Nephron progenitor cell (in vitro differentiated cells): Measurements from ENCODE around the gene ETV3L.
"Not testable (repeated sequence)": the region's sequence is repeated elsewhere in the genome, so short reads cannot be mapped to it uniquely, and the experiment has no call there.

Source experiments
- DNase-seq: peaks from one replicate; pipeline ENCODE4 v3.0.0; 2021
- H3K27ac Mint-ChIP-seq: 2 replicates; pipeline ENCODE4 v1.8.0; 2021; ENCODE audit warnings: mild to moderate bottlenecking, moderate library complexity, mixed read lengths
- H3K27me3 Mint-ChIP-seq: 2 replicates; pipeline ENCODE4 v1.8.0; 2021; ENCODE audit warnings: mild to moderate bottlenecking, low read depth, mixed read lengths; ENCODE audit not compliant: poor library complexity
- H3K36me3 Mint-ChIP-seq: 2 replicates; pipeline ENCODE4 v1.8.0; 2021; ENCODE audit warnings: low read depth, mixed read lengths
- H3K4me1 Mint-ChIP-seq: 2 replicates; pipeline ENCODE4 v1.8.0; 2021; ENCODE audit warnings: mixed read lengths
- H3K4me3 Mint-ChIP-seq: 2 replicates; pipeline ENCODE4 v1.8.0; 2021; ENCODE audit warnings: mild to moderate bottlenecking, moderate library complexity, mixed read lengths
- H3K9me3 Mint-ChIP-seq: 2 replicates; pipeline ENCODE4 v1.8.0; 2021; ENCODE audit warnings: mild to moderate bottlenecking, moderate library complexity, mixed read lengths
- TF ChIP-seq, protein P1 (sequence below): fragments of 200-600 bp; sonication (generic); IDR thresholded peaks from 2 replicates; pipeline ENCODE4 v1.5.0; 2021; ENCODE audit warnings: antibody characterized with exemption

Gene ETV3L

DNA sequence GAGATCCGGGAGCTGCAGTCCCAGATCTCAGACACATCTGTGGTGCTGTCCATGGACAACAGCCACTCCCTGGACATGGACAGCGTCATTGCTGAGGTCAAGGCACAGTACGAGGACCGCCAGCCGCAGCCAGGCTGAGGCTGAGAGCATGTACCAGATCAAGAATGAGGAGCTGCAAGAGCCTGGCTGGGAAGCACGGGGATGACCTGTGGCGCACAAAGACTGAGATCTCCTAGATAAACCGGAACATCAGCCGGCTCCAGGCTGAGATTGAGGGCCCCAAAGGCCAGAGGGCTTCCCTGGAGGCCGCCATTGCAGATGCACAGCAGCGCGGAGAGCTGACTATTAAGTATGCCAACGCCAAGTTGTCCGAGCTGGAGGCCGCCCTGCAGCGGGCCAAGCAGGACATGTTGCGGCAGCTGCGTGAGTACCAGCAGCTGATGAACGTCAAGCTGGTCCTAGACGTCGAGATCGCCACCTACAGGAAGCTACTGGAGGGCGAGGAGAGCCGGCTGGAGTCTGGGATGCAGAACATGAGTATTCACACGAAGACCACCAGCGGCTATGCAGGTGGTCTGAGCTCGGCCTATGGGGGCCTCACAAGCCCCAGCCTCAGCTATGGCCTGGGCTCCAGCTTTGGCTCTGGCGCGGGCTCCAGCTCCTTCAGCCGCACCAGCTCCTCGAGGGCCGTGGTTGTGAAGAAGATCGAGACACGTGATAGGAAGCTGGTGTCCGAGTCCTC lies 25.5 kb downstream of the ETV3L start:
- Mint-ChIP-seq H3K27ac (no peak overlapping the region), H3K9me3 (no peaks in the 10 kb centered on the region), H3K4me1 (no peaks in the 10 kb centered on the region), H3K36me3 (no peaks in the 10 kb centered on the region), H3K4me3 (no peak overlapping the region), H3K27me3 (peaks cover 14% of the 10 kb centered on the region)
- peak; percentile 67 for DNase-seq
- TF ChIP-seq, protein P1, sequence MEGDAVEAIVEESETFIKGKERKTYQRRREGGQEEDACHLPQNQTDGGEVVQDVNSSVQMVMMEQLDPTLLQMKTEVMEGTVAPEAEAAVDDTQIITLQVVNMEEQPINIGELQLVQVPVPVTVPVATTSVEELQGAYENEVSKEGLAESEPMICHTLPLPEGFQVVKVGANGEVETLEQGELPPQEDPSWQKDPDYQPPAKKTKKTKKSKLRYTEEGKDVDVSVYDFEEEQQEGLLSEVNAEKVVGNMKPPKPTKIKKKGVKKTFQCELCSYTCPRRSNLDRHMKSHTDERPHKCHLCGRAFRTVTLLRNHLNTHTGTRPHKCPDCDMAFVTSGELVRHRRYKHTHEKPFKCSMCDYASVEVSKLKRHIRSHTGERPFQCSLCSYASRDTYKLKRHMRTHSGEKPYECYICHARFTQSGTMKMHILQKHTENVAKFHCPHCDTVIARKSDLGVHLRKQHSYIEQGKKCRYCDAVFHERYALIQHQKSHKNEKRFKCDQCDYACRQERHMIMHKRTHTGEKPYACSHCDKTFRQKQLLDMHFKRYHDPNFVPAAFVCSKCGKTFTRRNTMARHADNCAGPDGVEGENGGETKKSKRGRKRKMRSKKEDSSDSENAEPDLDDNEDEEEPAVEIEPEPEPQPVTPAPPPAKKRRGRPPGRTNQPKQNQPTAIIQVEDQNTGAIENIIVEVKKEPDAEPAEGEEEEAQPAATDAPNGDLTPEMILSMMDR, result peak; percentile 57

DNA sequence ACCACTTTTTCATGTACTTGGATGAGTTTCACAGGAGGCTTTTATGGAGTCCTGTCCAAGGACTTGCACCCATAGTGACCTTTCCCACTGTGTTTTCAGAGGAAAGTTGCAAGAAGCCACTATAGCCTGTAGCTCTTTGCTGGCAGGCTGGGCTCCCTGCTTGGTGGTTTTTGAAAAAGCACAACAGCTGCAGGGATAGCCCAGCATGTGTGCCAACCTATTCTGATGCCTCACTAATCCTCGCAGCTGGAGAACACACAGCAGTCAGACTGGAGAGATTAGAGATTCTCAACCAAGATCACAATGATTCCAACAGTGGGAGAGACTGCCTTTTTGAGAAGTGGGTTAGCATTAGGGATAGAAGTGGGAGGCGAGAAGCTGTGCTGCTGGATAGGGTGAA lies 30.0 kb downstream of the ETV3L start:
- Mint-ChIP-seq H3K36me3 (no peaks in the 10 kb centered on the region), H3K4me3 (no peak overlapping the region), H3K9me3 (peaks cover 4% of the 10 kb centered on the region), H3K27me3 (peaks cover 15% of the 10 kb centered on the region), H3K4me1 (no peaks in the 10 kb centered on the region), H3K27ac (no peak overlapping the region)
- TF ChIP-seq, protein P1, result no peak
- DNase-seq, result no peak

DNA sequence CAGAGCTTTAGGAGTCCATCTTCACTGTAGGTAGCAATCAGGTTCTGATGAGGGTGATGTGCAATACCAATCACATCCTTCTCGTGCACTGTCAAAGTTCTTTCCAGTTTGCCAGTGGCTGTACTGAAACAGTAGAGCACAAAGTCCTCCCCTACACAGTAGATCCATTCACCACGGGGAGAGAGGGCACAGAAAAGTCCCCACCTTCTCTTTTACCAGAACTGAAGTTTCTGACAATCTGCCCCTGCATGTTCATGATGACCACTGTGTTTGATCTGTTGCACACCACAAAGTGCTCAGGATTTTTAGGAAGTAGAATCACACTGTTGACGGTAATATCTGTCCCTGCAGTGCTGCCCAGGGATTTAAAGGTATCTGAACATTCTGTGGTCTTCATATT lies 40.4 kb downstream of the ETV3L start:
- H3K27ac Mint-ChIP-seq, H3K27me3 Mint-ChIP-seq, DNase-seq, H3K4me3 Mint-ChIP-seq, H3K36me3 Mint-ChIP-seq, H3K4me1 Mint-ChIP-seq: not testable (repeated sequence)
- peaks cover 24% of the 10 kb centered on the region for H3K9me3 Mint-ChIP-seq

DNA sequence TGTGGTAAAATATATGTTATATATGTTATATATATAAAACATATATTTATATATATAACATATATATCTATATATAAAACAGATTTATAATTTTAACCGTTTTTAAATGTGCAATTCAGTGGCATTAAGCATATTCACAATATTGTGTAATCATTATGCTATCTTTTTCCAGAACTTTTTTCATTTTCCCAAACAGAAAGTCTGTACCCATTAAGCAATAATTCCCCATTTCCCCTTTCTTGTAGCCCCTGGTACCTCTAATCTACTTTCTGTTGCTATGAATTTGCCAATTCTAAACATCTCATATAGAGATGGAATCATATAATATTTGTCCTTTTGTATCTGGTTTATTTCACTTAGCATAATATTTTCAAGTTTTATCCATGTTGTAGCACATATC lies 43.3 kb downstream of the ETV3L start:
- peaks cover 3% of the 10 kb centered on the region for H3K27me3 Mint-ChIP-seq
- H3K36me3 Mint-ChIP-seq, result no peaks in the 10 kb centered on the region
- TF ChIP-seq, protein P1, result no peak
- no peaks in the 10 kb centered on the region for H3K4me1 Mint-ChIP-seq
- DNase-seq, result no peak
- no peak overlapping the region for H3K4me3 Mint-ChIP-seq
- no peak overlapping the region for H3K27ac Mint-ChIP-seq
- peaks cover 36% of the 10 kb centered on the region for H3K9me3 Mint-ChIP-seq

DNA sequence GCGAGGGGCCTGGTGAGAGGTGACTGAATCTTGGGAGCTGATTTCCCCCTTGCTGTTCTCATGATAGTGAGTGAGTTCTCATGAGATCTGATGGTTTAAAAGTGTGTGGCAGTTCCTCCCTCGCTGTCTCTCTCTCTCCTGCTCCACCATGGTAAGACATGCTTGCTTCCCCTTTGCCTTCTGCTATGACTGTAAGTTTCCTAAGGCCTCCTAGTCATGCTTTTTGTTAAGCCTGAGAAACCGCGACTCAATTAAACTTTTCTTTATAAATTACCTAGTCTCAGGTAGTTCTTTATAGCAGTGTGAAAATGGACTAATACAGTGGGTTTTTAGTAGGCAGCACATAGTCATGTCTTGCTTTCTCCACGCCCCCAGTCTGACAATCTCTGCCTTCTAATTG lies 43.9 kb downstream of the ETV3L start:
- H3K4me1 Mint-ChIP-seq, H3K27me3 Mint-ChIP-seq, H3K27ac Mint-ChIP-seq, H3K4me3 Mint-ChIP-seq, H3K36me3 Mint-ChIP-seq, DNase-seq: not testable (repeated sequence)
- peaks cover 35% of the 10 kb centered on the region for H3K9me3 Mint-ChIP-seq

DNA sequence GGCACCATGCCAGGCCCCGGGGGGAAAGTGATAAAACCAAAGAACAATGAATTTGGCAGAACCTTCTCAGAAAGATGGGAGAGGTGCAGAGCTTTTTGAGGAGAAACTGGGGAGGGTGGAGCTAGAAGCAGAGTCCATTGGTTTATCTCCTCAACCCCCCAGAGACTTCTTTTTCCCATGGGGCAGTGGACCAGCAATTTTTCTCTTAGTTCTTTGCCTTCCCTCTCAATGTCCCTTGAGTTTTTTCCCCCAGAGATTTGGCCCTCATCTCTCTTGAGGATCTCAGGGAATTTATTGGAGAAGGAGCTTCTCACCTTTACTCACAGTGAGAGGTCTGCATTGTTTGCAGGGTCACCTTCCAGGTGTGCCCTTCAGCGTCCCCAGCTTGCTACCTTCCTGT lies 48.8 kb downstream of the ETV3L start:
- TF ChIP-seq, protein P1, result no peak
- no peak overlapping the region for H3K4me3 Mint-ChIP-seq
- no peak overlapping the region for H3K27ac Mint-ChIP-seq
- H3K9me3 Mint-ChIP-seq, result peaks cover 27% of the 10 kb centered on the region
- peaks cover 11% of the 10 kb centered on the region for H3K4me1 Mint-ChIP-seq
- peaks cover 5% of the 10 kb centered on the region for H3K27me3 Mint-ChIP-seq
- no peaks in the 10 kb centered on the region for H3K36me3 Mint-ChIP-seq
- DNase-seq, result no peak

DNA sequence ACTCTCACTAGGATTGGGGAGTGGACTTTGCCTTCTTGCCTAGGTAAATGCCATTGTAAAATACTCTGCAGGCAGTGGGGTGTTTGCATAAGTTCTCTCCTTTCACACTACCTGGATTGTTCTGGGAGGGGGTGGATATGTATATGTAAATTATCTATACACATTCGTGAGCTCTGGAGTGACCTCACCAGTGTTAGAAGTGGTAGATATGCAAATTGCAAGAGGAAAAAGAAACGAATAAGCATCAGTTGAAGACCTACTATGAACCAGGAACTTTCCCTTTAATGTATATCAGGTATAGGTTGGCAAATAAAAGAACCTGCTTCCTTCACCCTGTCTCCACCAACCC lies 52.6 kb downstream of the ETV3L start:
- H3K4me3 Mint-ChIP-seq, result peak overlapping the region; percentile 99
- DNase-seq, result no peak
- no peak overlapping the region for H3K27ac Mint-ChIP-seq
- H3K27me3 Mint-ChIP-seq, result peaks cover 5% of the 10 kb centered on the region
- peaks cover 3% of the 10 kb centered on the region for H3K36me3 Mint-ChIP-seq
- H3K4me1 Mint-ChIP-seq, result peaks cover 43% of the 10 kb centered on the region
- H3K9me3 Mint-ChIP-seq, result peaks cover 12% of the 10 kb centered on the region
- TF ChIP-seq, protein P1, result no peak
